GM12801 (cell line): ENCODE data around the gene GPR18.

Source experiments
- CTCF ChIP-seq: IDR thresholded peaks from one replicate; pipeline ENCODE4 v1.5.1; 2011; ENCODE audit warnings: control low read depth; ENCODE audit not compliant: insufficient read length; ENCODE audit errors: extremely low read depth

The GPR18 gene

GRCh38 chr13:99256283-99256682, 1.9 kb downstream of the GPR18 start:
- no peak for TF ChIP-seq CTCF

GRCh38 chr13:99255271-99255670, 2.9 kb downstream of the GPR18 start:
- no peak for TF ChIP-seq CTCF

GRCh38 chr13:99254830-99255229, 3.3 kb downstream of the GPR18 start:
- TF ChIP-seq CTCF = no peak

- TF ChIP-seq CTCF = no peak
Observed at GRCh38 chr13:99251921-99252320, 6.3 kb downstream of the GPR18 start.

DNA sequence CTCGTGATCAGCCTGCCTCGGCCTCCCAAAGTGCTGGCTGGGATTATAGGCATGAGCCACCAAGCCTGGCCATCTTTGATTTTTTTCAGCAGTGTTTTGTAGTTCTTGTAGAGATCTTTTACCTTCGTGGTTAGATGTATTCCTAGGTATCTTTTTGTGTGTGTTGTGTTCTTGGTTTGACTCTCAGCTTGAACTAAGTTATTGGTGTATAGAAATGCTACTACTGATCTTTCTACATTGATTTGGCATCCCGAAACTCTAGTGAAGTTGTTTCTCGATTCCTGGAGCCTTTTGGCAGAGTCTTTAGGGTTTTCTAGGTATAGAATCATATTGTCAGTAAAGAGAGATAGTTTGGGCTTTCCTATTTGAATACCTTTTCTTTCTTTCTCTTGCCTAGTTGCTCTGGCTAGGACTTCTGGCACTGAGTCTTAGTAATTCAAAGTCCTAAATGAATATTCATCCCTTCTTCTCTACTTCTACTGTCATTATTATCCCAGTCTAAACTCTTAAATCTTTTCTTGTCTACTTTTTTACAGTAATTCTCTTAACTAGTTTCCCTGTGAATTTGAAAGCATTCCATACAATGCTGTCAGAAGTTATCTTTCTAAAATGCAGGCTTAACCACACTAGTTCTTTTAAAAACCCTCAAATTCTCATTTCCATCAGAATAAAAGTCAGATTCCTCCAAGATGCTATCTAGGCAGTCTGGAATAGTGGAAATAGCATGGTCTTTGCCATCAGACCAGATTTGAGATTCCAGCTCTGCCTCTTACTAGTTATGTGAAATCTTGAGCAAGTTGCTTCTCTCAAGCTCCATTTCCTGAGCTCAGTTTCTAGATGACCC, 7.0 kb downstream of the GPR18 start:
- TF ChIP-seq CTCF = no peak

- TF ChIP-seq CTCF = no peak
Observed at GRCh38 chr13:99246100-99246499, 12.1 kb downstream of the GPR18 start.

DNA sequence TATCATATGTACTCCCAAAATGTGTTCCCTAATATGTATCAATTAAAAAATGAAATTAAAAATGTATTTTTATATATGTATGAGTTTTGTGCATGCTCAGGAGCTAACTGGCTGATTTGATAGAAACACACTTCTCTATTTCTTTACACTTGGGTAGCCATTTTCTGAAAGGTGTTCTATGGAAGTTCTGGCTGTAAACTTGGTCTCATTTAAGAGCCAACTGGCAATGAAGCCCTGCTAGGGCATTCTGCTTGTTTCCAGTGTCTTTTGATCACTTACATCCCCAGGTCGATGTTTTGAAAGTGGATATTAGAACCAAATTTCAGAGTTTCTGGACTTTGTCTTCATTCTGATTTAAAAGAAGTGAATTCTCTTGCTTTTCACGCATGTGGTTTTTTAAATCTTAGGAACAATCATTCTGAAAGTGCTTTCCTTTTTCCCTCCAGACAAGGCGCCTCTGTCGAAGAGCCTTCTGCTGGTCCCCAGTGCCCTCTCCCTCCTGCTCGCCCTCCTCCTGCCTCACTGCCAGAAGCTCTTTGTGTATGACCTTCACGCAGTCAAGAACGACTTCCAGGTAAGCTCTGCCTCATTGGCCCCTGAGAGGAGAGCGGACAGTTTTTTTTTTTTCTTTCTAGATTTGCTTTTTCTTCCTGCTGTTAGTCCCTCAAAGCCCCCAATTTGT, 20.1 kb downstream of the GPR18 start:
- TF ChIP-seq CTCF = no peak
